ENCODE results near the gene MYOF. TPM values are rescaled to one million over a fixed set of nuclear protein-coding genes. Genes with fewer than 3 reads are reported as not detected.

The MYOF gene
- total RNA-seq, 2 donors from 2014 or later, result 84.4 to 85.0 TPM

GRCh38 chr10:93269281-93269680 lies 212.9 kb downstream of the MYOF start:
- no peak for DNase-seq (ENCODE audit: low spot score)
- H3K27me3 ChIP-seq (replicated peaks; ENCODE audit: insufficient read depth), result no peaks in the 10 kb centered on the region
- TF ChIP-seq POLR2AphosphoS5 (IDR thresholded peaks at IDR 0.05) (no peak), CTCF (IDR thresholded peaks at IDR 0.05) (no peak), POLR2A (IDR thresholded peaks at IDR 0.05) (no peak)
- no peaks in the 10 kb centered on the region for H3K9me3 ChIP-seq
- H3K36me3 ChIP-seq, result no peaks in the 10 kb centered on the region
- intact Hi-C loops (cut with DNase I), result no loop called here
- no peaks in the 10 kb centered on the region for H3K4me1 ChIP-seq (replicated peaks)
- no peak overlapping the region for H3K27ac ChIP-seq
- 95% methylated on average over 3 of the region's 3 CpGs for WGBS
- H3K4me3 ChIP-seq, result no peak overlapping the region

GRCh38 chr10:93268021-93268420 lies 214.1 kb downstream of the MYOF start:
- intact Hi-C loops (cut with DNase I), result no loop called here
- Histone ChIP-seq H3K36me3 (no peaks in the 10 kb centered on the region), H3K4me1 (replicated peaks) (no peaks in the 10 kb centered on the region), H3K27ac (no peak overlapping the region), H3K4me3 (no peak overlapping the region), H3K27me3 (replicated peaks; ENCODE audit: insufficient read depth) (no peaks in the 10 kb centered on the region), H3K9me3 (no peaks in the 10 kb centered on the region)
- whole genome bisulfite sequencing, result 58% methylated on average over 3 of the region's 3 CpGs
- no peak for DNase-seq (ENCODE audit: low spot score)
- TF ChIP-seq POLR2AphosphoS5 (IDR thresholded peaks at IDR 0.05), result no peak
- no peak for TF ChIP-seq POLR2A (IDR thresholded peaks at IDR 0.05)
- no peak for TF ChIP-seq CTCF (IDR thresholded peaks at IDR 0.05)

GRCh38 chr10:93267521-93267920 lies 214.6 kb downstream of the MYOF start:
- H3K4me1 ChIP-seq (replicated peaks), result no peaks in the 10 kb centered on the region
- no peak overlapping the region for H3K27ac ChIP-seq
- TF ChIP-seq POLR2AphosphoS5 (IDR thresholded peaks at IDR 0.05) (no peak), CTCF (IDR thresholded peaks at IDR 0.05) (no peak), POLR2A (IDR thresholded peaks at IDR 0.05) (no peak)
- H3K9me3 ChIP-seq, result no peaks in the 10 kb centered on the region
- intact Hi-C loops (cut with DNase I), result no loop called here
- H3K36me3 ChIP-seq, result no peaks in the 10 kb centered on the region
- no peak for DNase-seq (ENCODE audit: low spot score)
- no peak overlapping the region for H3K4me3 ChIP-seq
- 47% methylated on average over 3 of the region's 3 CpGs for WGBS
- no peaks in the 10 kb centered on the region for H3K27me3 ChIP-seq (replicated peaks; ENCODE audit: insufficient read depth)

- H3K36me3 ChIP-seq, result no peaks in the 10 kb centered on the region
- H3K4me1 ChIP-seq (replicated peaks), result no peaks in the 10 kb centered on the region
- no peaks in the 10 kb centered on the region for H3K9me3 ChIP-seq
- no peaks in the 10 kb centered on the region for H3K27me3 ChIP-seq (replicated peaks; ENCODE audit: insufficient read depth)
- intact Hi-C loops (cut with DNase I), result no loop called here
- H3K27ac ChIP-seq, result no peak overlapping the region
- no peak for DNase-seq (ENCODE audit: low spot score)
- WGBS, result 98% methylated on average over 4 of the region's 4 CpGs
- no peak overlapping the region for H3K4me3 ChIP-seq
- TF ChIP-seq POLR2AphosphoS5 (IDR thresholded peaks at IDR 0.05), result no peak
- no peak for TF ChIP-seq CTCF (IDR thresholded peaks at IDR 0.05)
- TF ChIP-seq POLR2A (IDR thresholded peaks at IDR 0.05), result no peak
Measured at GRCh38 chr10:93266858-93267257, 215.3 kb downstream of the MYOF start.

GRCh38 chr10:93261961-93262610 lies 220.0 kb downstream of the MYOF start:
- no peak for DNase-seq (ENCODE audit: low spot score)
- Histone ChIP-seq H3K4me3 (no peak overlapping the region), H3K27ac (no peak overlapping the region), H3K4me1 (replicated peaks) (no peaks in the 10 kb centered on the region), H3K9me3 (no peaks in the 10 kb centered on the region), H3K36me3 (no peaks in the 10 kb centered on the region), H3K27me3 (replicated peaks; ENCODE audit: insufficient read depth) (no peaks in the 10 kb centered on the region)
- WGBS, result 89% methylated on average over 4 of the region's 4 CpGs
- no peak for TF ChIP-seq POLR2AphosphoS5 (IDR thresholded peaks at IDR 0.05)
- intact Hi-C loops (cut with DNase I), result no loop called here
